GM21367 (cell line): ENCODE measurements around the gene KDM4C.
A peak's percentile ranks its signal among the peaks of the same experiment; 100 is the strongest.

Source experiments
- ATAC-seq: cut with Tn5 transposase; IDR thresholded peaks from one replicate; pipeline ENCODE4 v1.9.1; 2021; ENCODE audit not compliant: unreplicated experiment

The KDM4C gene

GRCh38 chr9:6900440-6900883 lies 142.7 kb downstream of the KDM4C start:
- ATAC-seq: no peak

- ATAC-seq: no peak
These were observed 143.4 kb downstream of the KDM4C start for GRCh38 chr9:6901180-6901579.

- ATAC-seq: no peak
These were observed 144.7 kb downstream of the KDM4C start for GRCh38 chr9:6902423-6902822.

GRCh38 chr9:6904371-6904770 lies 146.6 kb downstream of the KDM4C start:
- no peak for ATAC-seq

- ATAC-seq: no peak
These were observed 148.1 kb downstream of the KDM4C start for GRCh38 chr9:6905850-6906375.

- ATAC-seq: no peak
These were observed 150.1 kb downstream of the KDM4C start for GRCh38 chr9:6907772-6908381.

GRCh38 chr9:6909181-6909580 lies 151.4 kb downstream of the KDM4C start:
- no peak for ATAC-seq

- ATAC-seq: no peak
These were observed 152.3 kb downstream of the KDM4C start for GRCh38 chr9:6910032-6910431.

GRCh38 chr9:6910497-6910896 lies 152.7 kb downstream of the KDM4C start:
- no peak for ATAC-seq

- no peak for ATAC-seq
These were observed 154.3 kb downstream of the KDM4C start for GRCh38 chr9:6911901-6912638.

GRCh38 chr9:6915635-6916034 lies 157.9 kb downstream of the KDM4C start:
- ATAC-seq: no peak

- ATAC-seq: peak; percentile 84
These were observed 159.4 kb downstream of the KDM4C start for GRCh38 chr9:6917162-6917561.

GRCh38 chr9:6920041-6920440 lies 162.3 kb downstream of the KDM4C start:
- ATAC-seq: no peak

GRCh38 chr9:6921315-6921714 lies 163.5 kb downstream of the KDM4C start:
- no peak for ATAC-seq

GRCh38 chr9:6922124-6922676 lies 164.4 kb downstream of the KDM4C start:
- ATAC-seq: no peak

GRCh38 chr9:6922680-6923079 lies 164.9 kb downstream of the KDM4C start:
- ATAC-seq: no peak

- no peak for ATAC-seq
These were observed 165.3 kb downstream of the KDM4C start for GRCh38 chr9:6923086-6923485.

GRCh38 chr9:6924149-6924548 lies 166.4 kb downstream of the KDM4C start:
- no peak for ATAC-seq

GRCh38 chr9:6924988-6925563 lies 167.3 kb downstream of the KDM4C start:
- ATAC-seq: no peak

GRCh38 chr9:6925836-6926235 lies 168.1 kb downstream of the KDM4C start:
- no peak for ATAC-seq

- no peak for ATAC-seq
These were observed 168.7 kb downstream of the KDM4C start for GRCh38 chr9:6926436-6926835.

- no peak for ATAC-seq
These were observed 170.1 kb downstream of the KDM4C start for GRCh38 chr9:6927838-6928237.
